Mucosa of rectum (tissue), 2 donors: Measurements from ENCODE around the gene LRRC3C.

ENCODE experiments used
- H3K27ac ChIP-seq, 2 donors: one replicate each; pipeline ENCODE4 v1.7.0; 2013; ENCODE audit warnings: inconsistent platforms in 2 of 2, low read depth in 2 of 2, low read length in 2 of 2
- H3K27me3 ChIP-seq, 2 donors: one replicate each; pipeline ENCODE4 v1.7.0; 2013; ENCODE audit warnings: low read length in 2 of 2; ENCODE audit not compliant: control insufficient read depth in 2 of 2, insufficient read depth in 2 of 2
- H3K36me3 ChIP-seq, 2 donors: one replicate each; pipeline ENCODE4 v1.7.0; 2013; ENCODE audit warnings: low read length in 2 of 2; ENCODE audit not compliant: control insufficient read depth in 2 of 2, insufficient read depth in 2 of 2
- H3K4me1 ChIP-seq, 2 donors: one replicate each; pipeline ENCODE4 v1.7.0; 2013; ENCODE audit warnings: low read length in 2 of 2, mild to moderate bottlenecking in 1 of 2; ENCODE audit not compliant: control insufficient read depth in 2 of 2, insufficient read depth in 2 of 2
- H3K4me3 ChIP-seq, 2 donors: one replicate each; pipeline ENCODE4 v1.7.0; 2013; ENCODE audit warnings: low read length in 2 of 2
- H3K9ac ChIP-seq, 2 donors: one replicate each; pipeline ENCODE4 v1.7.0; 2013; ENCODE audit warnings: low read length in 2 of 2, low read depth in 1 of 2, mild to moderate bottlenecking in 1 of 2
- H3K9me3 ChIP-seq, 2 donors: one replicate each; pipeline ENCODE4 v1.7.0; 2013; ENCODE audit warnings: low read length in 2 of 2; ENCODE audit not compliant: control insufficient read depth in 2 of 2
- donor health status: healthy.
- donor health status: Normal muscosa, but diverticular disease.

LRRC3C gene

GRCh38 chr17:39960524-39961041 lies 33.1 kb downstream of the LRRC3C start:
- Histone ChIP-seq H3K27ac (peak overlapping the region; percentile 54 to 58), H3K27me3 (no peaks in the 10 kb centered on the region), H3K9me3 (no peaks in the 10 kb centered on the region), H3K4me1 (peaks cover 3 to 8% of the 10 kb centered on the region in 2 donors), H3K4me3 (no peak overlapping the region), H3K36me3 (no peaks in the 10 kb centered on the region), H3K9ac (no peak overlapping the region)

DNA sequence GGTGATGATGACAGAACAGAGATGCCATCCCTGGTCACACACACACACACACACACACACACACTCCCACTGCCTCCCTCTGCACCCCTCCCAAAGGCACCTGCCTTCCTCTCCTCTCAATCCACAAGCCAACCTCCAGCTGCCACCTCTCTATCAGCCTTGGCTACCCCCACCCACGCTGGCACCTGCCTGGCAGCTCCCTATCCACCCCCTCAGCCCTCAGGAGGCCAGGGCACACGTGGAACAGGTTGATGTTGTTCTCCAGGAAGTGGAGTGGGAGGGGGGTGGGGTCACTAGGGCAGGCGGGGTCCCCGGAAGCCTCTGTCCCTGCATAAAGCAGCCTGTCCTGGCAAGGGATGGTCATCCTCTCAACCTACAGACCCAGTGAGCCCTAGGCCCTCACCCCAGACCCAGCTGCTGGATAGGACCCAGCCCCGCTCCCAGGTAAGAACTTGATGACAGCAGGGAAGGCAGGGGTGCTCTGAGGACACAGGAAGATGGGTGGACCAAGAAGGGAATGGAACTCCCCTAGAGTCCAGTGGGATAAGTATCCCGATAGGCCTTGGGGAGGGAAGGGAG lies 35.2 kb downstream of the LRRC3C start, which contains the start of gene GSDMA:
GSDMA (plus strand) TSS at position 363 of the 579 bp plus-strand sequence. CDS start 2,684 bp downstream, outside the sequence.
- Histone ChIP-seq H3K9me3 (no peaks in the 10 kb centered on the region), H3K4me1 (peaks cover 3 to 12% of the 10 kb centered on the region in 2 donors), H3K27me3 (peaks cover 0 to 4% of the 10 kb centered on the region in 2 donors), H3K4me3 (no peak within 1 kb of the TSS), H3K27ac (no peak within 1 kb of the TSS), H3K9ac (no peak within 1 kb of the TSS), H3K36me3 (no peaks in the 10 kb centered on the region)

- Histone ChIP-seq H3K9ac (no peak overlapping the region), H3K4me1 (peaks cover 6 to 17% of the 10 kb centered on the region in 2 donors), H3K27ac (no peak overlapping the region), H3K9me3 (no peaks in the 10 kb centered on the region), H3K4me3 (no peak overlapping the region), H3K36me3 (no peaks in the 10 kb centered on the region), H3K27me3 (peaks cover 0 to 4% of the 10 kb centered on the region in 2 donors)
Observed at GRCh38 chr17:39963829-39964228, 36.3 kb downstream of the LRRC3C start.

DNA sequence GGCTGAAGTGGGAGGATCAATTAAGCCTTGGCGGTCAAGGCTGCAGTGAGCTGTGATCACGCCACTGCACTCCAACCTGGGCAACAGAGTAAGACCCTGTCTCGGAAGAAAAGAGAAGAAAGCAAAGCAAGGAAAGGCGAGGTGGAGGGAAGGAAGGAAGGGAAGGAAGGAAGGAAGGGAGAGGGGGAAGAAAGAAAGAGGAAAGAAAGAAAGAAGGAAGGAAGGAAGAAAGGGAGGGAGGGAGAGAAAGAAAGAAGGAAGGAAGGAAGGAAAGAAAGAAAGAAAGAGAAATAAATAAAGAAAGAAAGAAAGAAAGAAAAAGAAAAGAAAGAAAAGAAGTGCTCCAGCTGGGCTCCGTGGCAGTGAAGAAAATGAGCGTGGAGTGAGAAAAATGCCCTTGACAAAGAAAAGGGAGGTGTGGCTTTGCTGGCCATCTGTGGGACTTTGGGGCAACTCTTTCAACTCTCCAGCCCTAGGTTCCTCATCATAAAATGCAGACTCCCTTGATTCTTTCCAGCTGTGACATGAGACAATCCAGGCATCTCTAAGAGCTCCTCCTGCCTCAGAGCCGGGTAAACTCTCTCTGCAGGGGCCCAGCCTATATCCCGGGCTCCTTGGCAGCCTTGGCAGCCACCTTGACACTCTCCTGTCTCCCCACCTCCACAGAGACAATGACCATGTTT lies 37.6 kb downstream of the LRRC3C start:
- peaks cover 7 to 26% of the 10 kb centered on the region in 2 donors for H3K4me1 ChIP-seq
- no peak overlapping the region for H3K9ac ChIP-seq
- no peaks in the 10 kb centered on the region for H3K36me3 ChIP-seq
- H3K27me3 ChIP-seq, result peaks cover 0 to 4% of the 10 kb centered on the region in 2 donors
- H3K27ac ChIP-seq, result no peak overlapping the region
- no peaks in the 10 kb centered on the region for H3K9me3 ChIP-seq
- no peak overlapping the region for H3K4me3 ChIP-seq

- H3K27ac ChIP-seq, result peak overlapping the region in 1 of 2 donors; percentile 40
- no peaks in the 10 kb centered on the region for H3K9me3 ChIP-seq
- H3K4me1 ChIP-seq, result peaks cover 8 to 21% of the 10 kb centered on the region in 2 donors
- no peak overlapping the region for H3K4me3 ChIP-seq
- no peaks in the 10 kb centered on the region for H3K36me3 ChIP-seq
- H3K9ac ChIP-seq, result no peak overlapping the region
- H3K27me3 ChIP-seq, result peaks cover 0 to 4% of the 10 kb centered on the region in 2 donors
Observed at GRCh38 chr17:39966771-39967170, 39.2 kb downstream of the LRRC3C start.

DNA sequence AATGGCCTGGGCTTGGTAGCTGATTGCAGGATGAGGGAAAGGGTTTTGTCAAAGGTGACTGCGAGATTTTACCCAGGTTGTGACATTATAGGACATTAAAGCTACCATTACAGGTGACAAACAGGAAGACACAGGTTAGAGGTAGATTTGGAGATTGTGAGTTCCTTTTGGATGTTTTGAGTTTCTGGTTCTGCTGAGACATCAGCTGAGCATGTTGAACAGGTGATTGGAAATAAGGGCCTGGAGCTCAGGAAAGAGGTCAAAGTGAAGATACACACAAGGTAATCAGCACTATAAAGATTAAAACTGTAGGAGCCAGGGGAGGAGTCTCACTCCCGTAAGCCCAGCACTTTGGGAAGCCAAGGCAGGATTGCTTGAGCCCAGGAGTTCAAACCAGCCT lies 41.2 kb downstream of the LRRC3C start:
- peaks cover 0 to 4% of the 10 kb centered on the region in 2 donors for H3K27me3 ChIP-seq
- no peak overlapping the region for H3K27ac ChIP-seq
- H3K9ac ChIP-seq, result no peak overlapping the region

DNA sequence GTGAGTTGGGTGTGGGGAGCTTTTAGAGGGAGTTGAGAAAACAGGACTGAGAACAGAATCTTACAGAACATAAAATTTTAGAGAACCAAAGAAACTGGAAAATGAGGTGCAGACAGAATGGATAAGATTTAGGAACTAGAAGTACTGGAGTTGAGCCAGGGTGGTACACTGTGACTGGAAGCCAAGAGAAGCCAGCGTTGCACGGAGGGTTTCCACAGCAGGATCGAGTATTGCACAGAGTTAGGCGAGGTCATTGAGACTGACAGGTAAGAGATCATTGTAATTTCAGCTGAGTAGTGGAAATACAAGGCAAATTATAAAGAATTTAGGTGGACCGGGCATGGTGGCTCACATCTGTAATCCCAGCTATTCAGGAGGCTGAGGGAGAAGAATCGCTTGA lies 41.8 kb downstream of the LRRC3C start:
- peaks cover 0 to 4% of the 10 kb centered on the region in 2 donors for H3K27me3 ChIP-seq

More for the DNA sequence above, 41.2 kb downstream of the LRRC3C start:
- Histone ChIP-seq H3K9me3 (no peaks in the 10 kb centered on the region), H3K4me1 (peaks cover 8 to 21% of the 10 kb centered on the region in 2 donors), H3K36me3 (no peaks in the 10 kb centered on the region), H3K4me3 (no peak overlapping the region)

DNA sequence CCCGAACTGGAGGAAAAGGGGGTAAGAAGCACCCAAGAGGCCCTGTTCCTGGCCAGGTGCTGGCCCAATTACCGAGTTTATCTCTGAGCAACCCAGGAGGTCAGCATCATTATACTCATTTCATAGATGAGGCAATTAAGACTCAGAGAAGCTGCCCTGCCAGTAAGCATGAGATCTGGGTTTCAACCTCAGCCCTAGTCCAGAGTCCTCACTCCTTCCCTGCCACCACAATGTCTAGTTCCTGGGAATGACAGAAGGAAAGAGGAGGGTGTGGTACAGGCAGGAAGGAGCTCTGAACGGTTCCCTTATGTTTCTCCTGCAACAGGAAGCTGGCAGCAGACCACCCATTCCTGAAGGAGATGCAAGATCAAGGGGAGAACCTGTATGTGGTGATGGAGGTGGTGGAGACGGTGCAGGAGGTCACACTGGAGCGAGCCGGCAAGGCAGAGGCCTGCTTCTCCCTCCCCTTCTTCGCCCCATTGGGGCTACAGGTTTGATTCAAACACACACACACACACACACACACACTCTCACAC lies 42.7 kb downstream of the LRRC3C start:
- peaks cover 8 to 21% of the 10 kb centered on the region in 2 donors for H3K4me1 ChIP-seq
- no peak overlapping the region for H3K4me3 ChIP-seq
- H3K27ac ChIP-seq, result no peak overlapping the region
- H3K9me3 ChIP-seq, result no peaks in the 10 kb centered on the region
- no peak overlapping the region for H3K9ac ChIP-seq
- H3K27me3 ChIP-seq, result peaks cover 0 to 4% of the 10 kb centered on the region in 2 donors
- no peaks in the 10 kb centered on the region for H3K36me3 ChIP-seq

More for the DNA sequence above, 41.8 kb downstream of the LRRC3C start:
- no peak overlapping the region for H3K27ac ChIP-seq
- H3K4me3 ChIP-seq, result no peak overlapping the region
- H3K4me1 ChIP-seq, result peaks cover 8 to 21% of the 10 kb centered on the region in 2 donors
- no peaks in the 10 kb centered on the region for H3K36me3 ChIP-seq
- H3K9ac ChIP-seq, result no peak overlapping the region
- H3K9me3 ChIP-seq, result no peaks in the 10 kb centered on the region

- Histone ChIP-seq H3K36me3 (no peaks in the 10 kb centered on the region), H3K27me3 (peaks cover 0 to 4% of the 10 kb centered on the region in 2 donors), H3K9me3 (no peaks in the 10 kb centered on the region), H3K4me3 (no peak overlapping the region), H3K9ac (no peak overlapping the region), H3K4me1 (peaks cover 8 to 21% of the 10 kb centered on the region in 2 donors), H3K27ac (no peak overlapping the region)
Observed at GRCh38 chr17:39971076-39971603, 43.6 kb downstream of the LRRC3C start.

DNA sequence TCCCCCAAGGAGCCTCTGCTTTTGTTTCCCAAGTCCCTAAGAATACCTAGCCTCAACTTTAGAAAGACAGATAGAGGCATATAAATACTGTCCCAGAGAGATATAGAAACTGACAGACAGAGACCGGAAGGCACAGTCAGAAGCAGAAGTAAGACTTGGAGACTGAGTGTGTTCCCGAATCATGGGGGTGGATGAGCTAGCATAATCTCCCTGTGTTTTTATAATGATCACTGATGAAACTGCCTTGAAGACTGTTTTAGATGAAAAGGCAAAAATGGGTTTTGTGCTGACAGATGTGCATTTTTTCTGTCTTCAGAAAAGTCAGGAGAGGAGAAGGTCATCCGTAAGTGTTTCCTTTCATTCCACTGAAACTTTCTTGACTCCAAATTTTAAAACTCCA lies 44.7 kb downstream of the LRRC3C start:
- peaks cover 8 to 16% of the 10 kb centered on the region in 2 donors for H3K4me1 ChIP-seq
- no peak overlapping the region for H3K4me3 ChIP-seq
- no peak overlapping the region for H3K27ac ChIP-seq
- no peaks in the 10 kb centered on the region for H3K36me3 ChIP-seq
- no peaks in the 10 kb centered on the region for H3K27me3 ChIP-seq
- H3K9ac ChIP-seq, result no peak overlapping the region
- H3K9me3 ChIP-seq, result no peaks in the 10 kb centered on the region
